SU-DHL-6 (cell line): ENCODE data around the gene B9D2.

Source experiments
- H2AFZ ChIP-seq: fragments of 200-600 bp; sonication (generic); 2 replicates; pipeline ENCODE4 v1.6.1; 2014; ENCODE audit warnings: low read depth, mild to moderate bottlenecking, moderate library complexity, mixed read lengths, antibody characterized with exemption, low read length; ENCODE audit not compliant: severe bottlenecking
- H3F3A ChIP-seq: fragments of 200-600 bp; shearing (Covaris generic); 2 replicates; pipeline ENCODE4 v1.6.0; 2016; ENCODE audit warnings: antibody characterized with exemption, mild to moderate bottlenecking; ENCODE audit not compliant: insufficient read depth
- H3K27ac ChIP-seq: fragments of 200-600 bp; sonication (generic); 2 replicates; pipeline ENCODE4 v1.5.1; 2016; ENCODE audit warnings: low read depth, mild to moderate bottlenecking, low read length, moderate library complexity, mixed read lengths
- H3K27me3 ChIP-seq: fragments of 200-600 bp; sonication (generic), shearing (Covaris generic); 2 replicates; pipeline ENCODE4 v1.6.0; 2014; ENCODE audit warnings: mild to moderate bottlenecking, low read length
- H3K36me3 ChIP-seq: fragments of 200-600 bp; sonication (generic); 2 replicates; pipeline ENCODE4 v1.6.1; 2014; ENCODE audit warnings: mild to moderate bottlenecking, low read length, mixed read lengths
- H3K4me2 ChIP-seq: fragments of 300-600, 200-600 bp; shearing (Covaris generic), sonication (generic); 2 replicates; pipeline ENCODE4 v1.6.0; 2014; ENCODE audit warnings: low read length, low read depth, mild to moderate bottlenecking; ENCODE audit not compliant: poor library complexity, severe bottlenecking
- H3K4me3 ChIP-seq: fragments of 200-600 bp; sonication (generic); 2 replicates; pipeline ENCODE4 v1.5.1; 2014; ENCODE audit warnings: antibody characterized with exemption, low read length, mild to moderate bottlenecking, mixed read lengths; ENCODE audit not compliant: insufficient read depth, poor library complexity, severe bottlenecking
- H3K79me2 ChIP-seq: fragments of 200-600 bp; sonication (generic); 2 replicates; pipeline ENCODE4 v1.6.1; 2014; ENCODE audit warnings: mild to moderate bottlenecking, low read length, moderate library complexity; ENCODE audit not compliant: insufficient read depth
- H3K9ac ChIP-seq: fragments of 200-600 bp; sonication (generic); 2 replicates; pipeline ENCODE4 v1.7.0; 2014; ENCODE audit warnings: mild to moderate bottlenecking, low read length
- H3K9me2 ChIP-seq: fragments of 200-600 bp; sonication (generic); replicated peaks from 2 replicates; pipeline ENCODE4 v1.6.1; 2014; ENCODE audit warnings: low read length; ENCODE audit not compliant: insufficient read depth
- H3K9me3 ChIP-seq: fragments of 200-600 bp; sonication (generic); 2 replicates; pipeline ENCODE4 v1.6.1; 2014; ENCODE audit warnings: low read length, mixed read lengths; ENCODE audit not compliant: insufficient read depth
- H4K20me1 ChIP-seq: fragments of 200-600 bp; sonication (generic); 2 replicates; pipeline ENCODE4 v1.6.1; 2014; ENCODE audit warnings: low read depth, mild to moderate bottlenecking, antibody characterized with exemption, low read length, moderate library complexity, mixed read lengths
- CTCF ChIP-seq: fragments of 200-600 bp; sonication (generic); IDR thresholded peaks from one replicate; pipeline ENCODE4 v1.5.1; 2017; ENCODE audit warnings: antibody characterized with exemption, mild to moderate bottlenecking, low read length, moderate library complexity; ENCODE audit not compliant: insufficient read depth, poor library complexity, severe bottlenecking
- EZH2phosphoT487 ChIP-seq: fragments of 200-600 bp; sonication (generic), shearing (Covaris generic); conservative IDR thresholded peaks from 2 replicates; pipeline ENCODE4 v1.6.1; 2018; ENCODE audit warnings: mild to moderate bottlenecking, antibody characterized with exemption, low read length, moderate library complexity, mixed read lengths

Gene B9D2

GRCh38 chr19:41352609-41353465 is 11.1 kb downstream of the B9D2 start:
- Histone ChIP-seq H4K20me1 (peaks cover 4% of the 10 kb centered on the region; the same call in 1 of the 2 replicates), H3K27ac (peak overlapping the region; percentile 86), H3K27me3 (no peaks in the 10 kb centered on the region), H3K4me2 (peak overlapping the region; percentile 74), H3K79me2 (peaks cover 48% of the 10 kb centered on the region), H3K9me3 (no peaks in the 10 kb centered on the region), H3K36me3 (peaks cover 3% of the 10 kb centered on the region; the same call in 1 of the 2 replicates), H3F3A (peaks cover 4% of the 10 kb centered on the region; the same call in 1 of the 2 replicates), H3K9me2 (no peaks in the 10 kb centered on the region), H3K4me3 (peak overlapping the region; percentile 92), H2AFZ (peak overlapping the region; percentile 47), H3K9ac (peak overlapping the region; percentile 94)
- TF ChIP-seq EZH2phosphoT487, result no peak
- TF ChIP-seq CTCF, result peak; percentile 97

GRCh38 chr19:41352279-41352608 is 11.7 kb downstream of the B9D2 start:
- Histone ChIP-seq H3K9me2 (no peaks in the 10 kb centered on the region), H3K27ac (peak overlapping the region; percentile 86), H3K27me3 (no peaks in the 10 kb centered on the region), H2AFZ (no peak overlapping the region), H3K79me2 (peaks cover 51% of the 10 kb centered on the region), H3K36me3 (peaks cover 3% of the 10 kb centered on the region; the same call in 1 of the 2 replicates), H4K20me1 (peaks cover 4% of the 10 kb centered on the region; the same call in 1 of the 2 replicates), H3K9ac (peak overlapping the region; percentile 94), H3K4me3 (peak overlapping the region; percentile 92), H3F3A (peaks cover 4% of the 10 kb centered on the region; the same call in 1 of the 2 replicates), H3K9me3 (no peaks in the 10 kb centered on the region), H3K4me2 (peak overlapping the region; percentile 74)
- TF ChIP-seq EZH2phosphoT487, result no peak
- no peak for TF ChIP-seq CTCF

GRCh38 chr19:41351339-41352245 is 12.4 kb downstream of the B9D2 start:
- peaks cover 4% of the 10 kb centered on the region; the same call in 1 of the 2 replicates for H4K20me1 ChIP-seq

More at GRCh38 chr19:41351339-41352245, 12.4 kb downstream of the B9D2 start:
- H3K27me3 ChIP-seq, result no peaks in the 10 kb centered on the region
- peaks cover 53% of the 10 kb centered on the region for H3K79me2 ChIP-seq
- H3K9me3 ChIP-seq, result no peaks in the 10 kb centered on the region
- H3F3A ChIP-seq, result peaks cover 4% of the 10 kb centered on the region; the same call in 1 of the 2 replicates
- H3K36me3 ChIP-seq, result peaks cover 3% of the 10 kb centered on the region; the same call in 1 of the 2 replicates
- H3K9me2 ChIP-seq, result no peaks in the 10 kb centered on the region
- peak overlapping the region; percentile 92 for H3K4me3 ChIP-seq
- peak overlapping the region; percentile 74 for H3K4me2 ChIP-seq
- peak overlapping the region; percentile 86 for H3K27ac ChIP-seq
- TF ChIP-seq CTCF (no peak), EZH2phosphoT487 (no peak)
- peak overlapping the region; percentile 94 for H3K9ac ChIP-seq
- H2AFZ ChIP-seq, result no peak overlapping the region
